SK-N-SH (cell line): ENCODE data around the gene LGR5. TPM values are rescaled to one million over a fixed set of nuclear protein-coding genes. Genes with fewer than 3 reads are reported as not detected.

Source experiments
- CTCF ChIA-PET: fragments of 300-600, 350-600 bp; formaldehyde crosslinking; extraction: SDS; loops from one replicate; lab custom pipeline; 2021; lab: Yijun Ruan, JAX
- POLR2A ChIA-PET: fragments of 350-600 bp; sonication (Branson Sonifier 250); formaldehyde crosslinking; extraction: SDS; loops from one replicate; lab custom pipeline; 2020; ENCODE audit warnings: antibody characterized with exemption, inconsistent platforms; lab: Yijun Ruan, JAX
- DNase-seq: peaks from one replicate; pipeline ENCODE4 v3.0.0; 2012
- H2AFZ ChIP-seq: fragments of 200-600 bp; sonication (generic); 2 replicates; pipeline ENCODE4 v1.8.1; 2016; ENCODE audit warnings: antibody characterized with exemption, mild to moderate bottlenecking, low read depth
- H3F3A ChIP-seq: fragments of 200-600 bp; sonication (generic); replicated peaks from 2 replicates; pipeline ENCODE3; 2016; ENCODE audit warnings: antibody characterized with exemption, mild to moderate bottlenecking; ENCODE audit not compliant: insufficient read depth
- H3K27ac ChIP-seq, 2 experiments: fragments of 200-500 bp in 1 of 2; fragments of 200-600 bp in 1 of 2; sonication (Bioruptor generic) in 1 of 2; sonication (generic), shearing (Covaris generic) in 1 of 2; 2 replicates each; pipeline versions ENCODE4 v1.5.1 to v1.6.1; 2014 to 2016; ENCODE audit warnings: low read depth in 2 of 2, inconsistent platforms in 1 of 2, low read length in 1 of 2, mild to moderate bottlenecking in 1 of 2, mixed read lengths in 1 of 2
- H3K27me3 ChIP-seq: fragments of 200-600 bp; sonication (generic), shearing (Covaris generic); 2 replicates; pipeline ENCODE4 v1.6.1; 2016; ENCODE audit warnings: mixed run types; ENCODE audit not compliant: insufficient read depth
- H3K36me3 ChIP-seq, 2 experiments: fragments of 200-500 bp in 1 of 2; fragments of 200-600 bp in 1 of 2; sonication (Bioruptor generic) in 1 of 2; sonication (generic) in 1 of 2; replicated peaks in 1 of 2; 2 replicates each; pipeline versions ENCODE3 to v1.5.1; 2014 to 2016; ENCODE audit warnings: low read length in 1 of 2, mild to moderate bottlenecking in 1 of 2; ENCODE audit not compliant: insufficient read depth in 2 of 2, control insufficient read depth in 1 of 2
- H3K4me1 ChIP-seq, 2 experiments: fragments of 200-500 bp in 1 of 2; fragments of 200-600 bp in 1 of 2; sonication (Bioruptor generic) in 1 of 2; sonication (generic), shearing (Covaris generic) in 1 of 2; 2 replicates each; pipeline versions ENCODE4 v1.5.1 to v1.6.1; 2014 to 2016; ENCODE audit warnings: low read depth in 1 of 2, low read length in 1 of 2, mixed run types in 1 of 2; ENCODE audit not compliant: insufficient read depth in 2 of 2, control insufficient read depth in 1 of 2
- H3K4me2 ChIP-seq: fragments of 200-600 bp; sonication (generic), shearing (Covaris generic); 2 replicates; pipeline ENCODE4 v1.6.1; 2017; ENCODE audit warnings: mixed run types
- H3K4me3 ChIP-seq, 2 experiments: fragments of 200-500 bp in 1 of 2; fragments of 200-600 bp in 1 of 2; sonication (Bioruptor generic) in 1 of 2; sonication (generic), shearing (Covaris generic) in 1 of 2; 2 replicates each; pipeline versions ENCODE4 v1.5.1 to v1.8.1; 2014 to 2016; ENCODE audit warnings: low read depth in 2 of 2, inconsistent platforms in 1 of 2, low read length in 1 of 2, mild to moderate bottlenecking in 1 of 2, mixed read lengths in 1 of 2, moderate library complexity in 1 of 2
- H3K79me2 ChIP-seq: fragments of 200-600 bp; sonication (generic); 2 replicates; pipeline ENCODE4 v1.8.1; 2017; ENCODE audit warnings: mild to moderate bottlenecking; ENCODE audit not compliant: insufficient read depth
- H3K9ac ChIP-seq: fragments of 200-600 bp; sonication (generic); 2 replicates; pipeline ENCODE4 v1.6.1; 2017; ENCODE audit warnings: mixed run types
- H3K9me2 ChIP-seq: fragments of 200-600 bp; sonication (generic); 2 replicates; pipeline ENCODE4 v1.6.1; 2017; ENCODE audit warnings: mixed run types
- H3K9me3 ChIP-seq: fragments of 200-600 bp; sonication (generic); 2 replicates; pipeline ENCODE4 v1.6.1; 2017; ENCODE audit warnings: mixed run types, mild to moderate bottlenecking, moderate library complexity
- H4K20me1 ChIP-seq: fragments of 200-600 bp; sonication (generic); 2 replicates; pipeline ENCODE4 v1.6.1; 2017; ENCODE audit warnings: mild to moderate bottlenecking, mixed run types; ENCODE audit not compliant: insufficient read depth
- CHD2 ChIP-seq: fragments of 150-350 bp; IDR thresholded peaks from 2 replicates; pipeline ENCODE4 v1.6.1; 2018; ENCODE audit warnings: low read length; ENCODE audit not compliant: partially characterized antibody
- EP300 ChIP-seq, 2 experiments: IDR thresholded peaks; 2 replicates each; pipeline versions ENCODE4 v1.4.0 to v1.6.1; 2012; ENCODE audit warnings: borderline replicate concordance in 1 of 2, low read depth in 1 of 2, low read length in 1 of 2
- EZH2phosphoT487 ChIP-seq: fragments of 200-600 bp; sonication (generic); IDR thresholded peaks from 2 replicates; pipeline ENCODE4 v1.6.1; 2017; ENCODE audit warnings: low read depth, mixed run types, mild to moderate bottlenecking, antibody characterized with exemption, moderate library complexity, borderline replicate concordance
- FOSL2 ChIP-seq: IDR thresholded peaks from 2 replicates; pipeline ENCODE4 v1.4.0; 2012; ENCODE audit warnings: low read depth, mild to moderate bottlenecking, moderate library complexity, borderline replicate concordance
- MXI1 ChIP-seq: IDR thresholded peaks from 2 replicates; pipeline ENCODE4 v1.6.1; 2012; ENCODE audit warnings: mild to moderate bottlenecking, low read depth, low read length, improper control_type of control experiment
- NFIC ChIP-seq: IDR thresholded peaks from 2 replicates; pipeline ENCODE4 v1.4.0; 2012; ENCODE audit warnings: borderline replicate concordance
- POLR2AphosphoS5 ChIP-seq: IDR thresholded peaks from 2 replicates; pipeline ENCODE4 v1.6.1; 2012; ENCODE audit warnings: low read depth, low read length
- RAD21 ChIP-seq: IDR thresholded peaks from 2 replicates; pipeline ENCODE4 v1.6.1; 2012; ENCODE audit warnings: mild to moderate bottlenecking, low read length
- RFX5 ChIP-seq: IDR thresholded peaks from 2 replicates; pipeline ENCODE4 v1.6.1; 2012; ENCODE audit warnings: mild to moderate bottlenecking, improper control_type of control experiment, low read length
- TCF12 ChIP-seq: IDR thresholded peaks from 2 replicates; pipeline ENCODE4 v1.4.0; 2012
- ZBTB33 ChIP-seq: IDR thresholded peaks from 2 replicates; pipeline ENCODE4 v1.4.0; 2012; ENCODE audit warnings: low read depth, borderline replicate concordance
- WGBS: methylation state at CpG from one replicate; pipeline ENCODE4 v1.1.6; 2017; ENCODE audit warnings: low lambda C conversion rate; 5-methylcytosine and 5-hydroxymethylcytosine counted together
- polyA plus RNA-seq, 3 experiments: library from polyadenylated mRNA; depleted of rRNA; stranded (reverse); fragments of >200 nt; gene quantifications; 2 replicates each; pipeline ENCODE4 v1.2.3, GENCODE V29; 2012
- TF ChIP-seq, protein P1 (sequence below): fragments of 150-350 bp; IDR thresholded peaks from 2 replicates; pipeline ENCODE4 v1.6.1; 2017; ENCODE audit warnings: antibody characterized with exemption, low read length, low read depth, borderline replicate concordance
- TF ChIP-seq, protein P2 (sequence below): fragments of 200-600 bp; sonication (generic); IDR thresholded peaks from 2 replicates; pipeline ENCODE4 v1.6.1; 2017; ENCODE audit warnings: antibody characterized with exemption, mild to moderate bottlenecking, moderate library complexity
- TF ChIP-seq, protein P3 (sequence below): IDR thresholded peaks from 2 replicates; pipeline ENCODE4 v1.4.0; 2012; ENCODE audit warnings: low read depth, borderline replicate concordance

Gene LGR5
- polyA plus RNA-seq, 1 of the 3 experiments (the other 2 are of a cell fraction) = 1.4 TPM

- TF ChIP-seq, protein P1, sequence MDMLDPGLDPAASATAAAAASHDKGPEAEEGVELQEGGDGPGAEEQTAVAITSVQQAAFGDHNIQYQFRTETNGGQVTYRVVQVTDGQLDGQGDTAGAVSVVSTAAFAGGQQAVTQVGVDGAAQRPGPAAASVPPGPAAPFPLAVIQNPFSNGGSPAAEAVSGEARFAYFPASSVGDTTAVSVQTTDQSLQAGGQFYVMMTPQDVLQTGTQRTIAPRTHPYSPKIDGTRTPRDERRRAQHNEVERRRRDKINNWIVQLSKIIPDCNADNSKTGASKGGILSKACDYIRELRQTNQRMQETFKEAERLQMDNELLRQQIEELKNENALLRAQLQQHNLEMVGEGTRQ = no peak
- no peak for TF ChIP-seq CHD2
- TF ChIP-seq MXI1 = no peak
- TF ChIP-seq EP300 (IDR thresholded peaks at IDR 0.05; ENCODE audit: borderline replicate concordance in 1 of 2, low read depth in 1 of 2, low read length in 1 of 2) = no peak
- TF ChIP-seq POLR2AphosphoS5 = no peak
These were observed 8.8 kb upstream of the LGR5 start (continued) for GRCh38 chr12:71430756-71431155.

DNA sequence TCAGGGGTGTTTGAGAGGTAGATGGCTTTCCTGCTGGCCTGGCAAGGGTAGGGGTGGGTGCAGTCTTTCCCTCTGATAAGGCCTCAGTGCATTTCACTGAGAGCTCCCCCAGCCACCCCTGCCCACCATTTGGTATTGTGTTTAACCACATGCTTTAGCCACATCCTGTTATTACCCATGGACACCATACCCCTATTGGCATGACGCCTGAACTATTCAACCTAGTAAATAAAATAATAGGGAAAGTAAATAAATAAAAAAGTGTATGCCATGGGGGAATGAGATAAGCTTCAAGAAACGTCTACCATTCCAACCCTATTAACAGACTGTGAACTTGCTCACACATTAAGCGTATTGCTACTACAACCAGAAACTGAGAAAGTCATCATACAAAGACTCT lies 7.6 kb upstream of the LGR5 start:
- WGBS = 60% methylated on average over 3 of the region's 3 CpGs
- Histone ChIP-seq H3K9me3 (no peaks in the 10 kb centered on the region), H4K20me1 (no peaks in the 10 kb centered on the region), H3K9ac (no peak overlapping the region), H3K4me1 (no peaks in the 10 kb centered on the region; a peak in 1 of 4 replicates), H3K4me2 (no peak overlapping the region), H3K27ac (no peak overlapping the region), H3K4me3 (no peak overlapping the region), H2AFZ (no peak overlapping the region), H3K36me3 (no peaks in the 10 kb centered on the region), H3K9me2 (no peaks in the 10 kb centered on the region), H3K27me3 (no peaks in the 10 kb centered on the region), H3K79me2 (no peaks in the 10 kb centered on the region), H3F3A (no peaks in the 10 kb centered on the region)
- TF ChIP-seq CHD2 (no peak), NFIC (no peak), RFX5 (no peak)
- TF ChIP-seq, protein P2, sequence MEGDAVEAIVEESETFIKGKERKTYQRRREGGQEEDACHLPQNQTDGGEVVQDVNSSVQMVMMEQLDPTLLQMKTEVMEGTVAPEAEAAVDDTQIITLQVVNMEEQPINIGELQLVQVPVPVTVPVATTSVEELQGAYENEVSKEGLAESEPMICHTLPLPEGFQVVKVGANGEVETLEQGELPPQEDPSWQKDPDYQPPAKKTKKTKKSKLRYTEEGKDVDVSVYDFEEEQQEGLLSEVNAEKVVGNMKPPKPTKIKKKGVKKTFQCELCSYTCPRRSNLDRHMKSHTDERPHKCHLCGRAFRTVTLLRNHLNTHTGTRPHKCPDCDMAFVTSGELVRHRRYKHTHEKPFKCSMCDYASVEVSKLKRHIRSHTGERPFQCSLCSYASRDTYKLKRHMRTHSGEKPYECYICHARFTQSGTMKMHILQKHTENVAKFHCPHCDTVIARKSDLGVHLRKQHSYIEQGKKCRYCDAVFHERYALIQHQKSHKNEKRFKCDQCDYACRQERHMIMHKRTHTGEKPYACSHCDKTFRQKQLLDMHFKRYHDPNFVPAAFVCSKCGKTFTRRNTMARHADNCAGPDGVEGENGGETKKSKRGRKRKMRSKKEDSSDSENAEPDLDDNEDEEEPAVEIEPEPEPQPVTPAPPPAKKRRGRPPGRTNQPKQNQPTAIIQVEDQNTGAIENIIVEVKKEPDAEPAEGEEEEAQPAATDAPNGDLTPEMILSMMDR = no peak
- POLR2A ChIA-PET = no interaction called here
- CTCF ChIA-PET = interaction anchor here (1.4 kb wide), 1 partner anchor 120 kb away, joined by 3 read pairs; no protein-coding TSS in a partner anchor
- no peak for DNase-seq

- H3K9me2 ChIP-seq = no peaks in the 10 kb centered on the region
- ChIA-PET CTCF (interaction anchor here (1.4 kb wide), 1 partner anchor 119 kb away, joined by 3 read pairs; no protein-coding TSS in a partner anchor), POLR2A (no interaction called here)
- H3K9me3 ChIP-seq = no peaks in the 10 kb centered on the region
- H3K4me1 ChIP-seq = no peaks in the 10 kb centered on the region; a peak in 1 of 4 replicates
- no peaks in the 10 kb centered on the region for H3F3A ChIP-seq
- no peaks in the 10 kb centered on the region for H4K20me1 ChIP-seq
- TF ChIP-seq RAD21 (no peak), FOSL2 (no peak), ZBTB33 (no peak), TCF12 (no peak), EZH2phosphoT487 (no peak)
- TF ChIP-seq, protein P3, sequence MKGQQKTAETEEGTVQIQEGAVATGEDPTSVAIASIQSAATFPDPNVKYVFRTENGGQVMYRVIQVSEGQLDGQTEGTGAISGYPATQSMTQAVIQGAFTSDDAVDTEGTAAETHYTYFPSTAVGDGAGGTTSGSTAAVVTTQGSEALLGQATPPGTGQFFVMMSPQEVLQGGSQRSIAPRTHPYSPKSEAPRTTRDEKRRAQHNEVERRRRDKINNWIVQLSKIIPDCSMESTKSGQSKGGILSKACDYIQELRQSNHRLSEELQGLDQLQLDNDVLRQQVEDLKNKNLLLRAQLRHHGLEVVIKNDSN = no peak
- no peak overlapping the region for H3K4me2 ChIP-seq
- no peaks in the 10 kb centered on the region for H3K27me3 ChIP-seq
- WGBS = 55% methylated on average over 5 of the region's 5 CpGs
- H3K4me3 ChIP-seq = no peak overlapping the region
- H3K9ac ChIP-seq = no peak overlapping the region
- no peaks in the 10 kb centered on the region for H3K36me3 ChIP-seq
- DNase-seq = no peak
- no peaks in the 10 kb centered on the region for H3K79me2 ChIP-seq
- no peak overlapping the region for H3K27ac ChIP-seq
- H2AFZ ChIP-seq = no peak overlapping the region
These were observed 6.7 kb upstream of the LGR5 start for GRCh38 chr12:71432936-71433335.
